IMR-90 (cell line): ENCODE measurements around the gene NAPEPLD. TPM values are rescaled to one million over a fixed set of nuclear protein-coding genes. Genes with fewer than 3 reads are reported as not detected.

Experiments
- ATAC-seq: fragments of 200-7000 bp; cut with Tn5 transposase; 2 replicates; pipeline ENCODE4 v1.9.1; 2020; ENCODE audit warnings: low read depth, mild to moderate bottlenecking, moderate library complexity
- BruUV-seq: library from RNA; stranded (reverse); fragments of 400-500 nt; replicated peaks from 2 replicates; lab custom pipeline; 2021; lab: Mats Ljungman, UMichigan
- CTCF ChIA-PET: fragments of 300-600 bp; formaldehyde crosslinking; extraction: SDS; loops from one replicate; lab custom pipeline; 2021; ENCODE audit warnings: antibody characterized with exemption; lab: Yijun Ruan, JAX
- POLR2A ChIA-PET: fragments of 300-600 bp; sonication (Branson Sonifier 250); formaldehyde crosslinking; loops from one replicate; lab custom pipeline; 2022; ENCODE audit warnings: antibody characterized with exemption; ENCODE audit not compliant: unreplicated experiment; lab: Charles Lee
- DNase-seq: peaks from one replicate; pipeline ENCODE4 v3.0.0; 2013
- H2AFZ ChIP-seq: replicated peaks from 2 replicates; pipeline ENCODE3; 2013; ENCODE audit warnings: low read length, mild to moderate bottlenecking; ENCODE audit not compliant: poor library complexity
- H2AK5ac ChIP-seq: 2 replicates; pipeline ENCODE4 v1.6.1; 2013; ENCODE audit warnings: low read depth, low read length, inconsistent platforms
- H2AK9ac ChIP-seq: replicated peaks from 2 replicates; pipeline ENCODE3; 2013; ENCODE audit warnings: mild to moderate bottlenecking, low read depth, low read length, moderate library complexity; ENCODE audit not compliant: poor library complexity
- H2BK120ac ChIP-seq: 2 replicates; pipeline ENCODE4 v1.6.1; 2013; ENCODE audit warnings: low read depth, low read length, inconsistent platforms
- H2BK15ac ChIP-seq: 3 replicates; pipeline ENCODE4 v1.6.1; 2013; ENCODE audit warnings: low read depth, low read length, inconsistent platforms
- H2BK20ac ChIP-seq: 2 replicates; pipeline ENCODE4 v1.6.1; 2013; ENCODE audit warnings: low read depth, mild to moderate bottlenecking, inconsistent platforms, low read length, moderate library complexity
- H2BK5ac ChIP-seq: 2 replicates; pipeline ENCODE4 v1.6.1; 2013; ENCODE audit warnings: mild to moderate bottlenecking, low read depth, low read length, inconsistent platforms; ENCODE audit not compliant: poor library complexity, severe bottlenecking
- H3K14ac ChIP-seq: replicated peaks from 2 replicates; pipeline ENCODE4 v1.6.1; 2013; ENCODE audit warnings: low read depth, low read length, inconsistent platforms
- H3K18ac ChIP-seq: 2 replicates; pipeline ENCODE4 v1.6.1; 2013; ENCODE audit warnings: low read depth, low read length, control low read depth
- H3K23ac ChIP-seq: 2 replicates; pipeline ENCODE4 v1.6.1; 2013; ENCODE audit warnings: low read depth, low read length, inconsistent platforms
- H3K27ac ChIP-seq: 2 replicates; pipeline ENCODE4 v1.5.1; 2013; ENCODE audit warnings: mild to moderate bottlenecking, control low read depth, low read length; ENCODE audit not compliant: insufficient read depth
- H3K27me3 ChIP-seq: 2 replicates; pipeline ENCODE4 v1.6.1; 2013; ENCODE audit warnings: low read length; ENCODE audit not compliant: control insufficient read depth, insufficient read depth
- H3K36me3 ChIP-seq: 2 replicates; pipeline ENCODE4 v1.6.1; 2013; ENCODE audit warnings: low read length, mixed read lengths; ENCODE audit not compliant: control insufficient read depth, insufficient read depth
- H3K4ac ChIP-seq: 2 replicates; pipeline ENCODE4 v1.6.1; 2013; ENCODE audit warnings: low read depth, low read length, inconsistent platforms
- H3K4me1 ChIP-seq: 2 replicates; pipeline ENCODE4 v1.6.1; 2013; ENCODE audit warnings: low read length, mixed read lengths; ENCODE audit not compliant: control insufficient read depth, insufficient read depth
- H3K4me2 ChIP-seq: 2 replicates; pipeline ENCODE4 v1.6.1; 2013; ENCODE audit warnings: low read depth, mild to moderate bottlenecking, control low read depth, low read length, moderate library complexity
- H3K4me3 ChIP-seq: 2 replicates; pipeline ENCODE4 v1.5.1; 2013; ENCODE audit warnings: low read depth, mild to moderate bottlenecking, control low read depth, low read length, moderate library complexity; ENCODE audit not compliant: insufficient read depth
- H3K56ac ChIP-seq: 2 replicates; pipeline ENCODE4 v1.6.1; 2013; ENCODE audit warnings: low read length, inconsistent platforms; ENCODE audit not compliant: insufficient read depth; ENCODE audit errors: extremely low read depth
- H3K79me1 ChIP-seq, 2 experiments: 2 replicates each; pipeline ENCODE4 v1.6.1; 2013; ENCODE audit warnings: low read length in 2 of 2, inconsistent platforms in 1 of 2, low read depth in 1 of 2
- H3K9ac ChIP-seq: 2 replicates; pipeline ENCODE4 v1.6.1; 2013; ENCODE audit warnings: low read depth, low read length, control low read depth
- H3K9me1 ChIP-seq: 2 replicates; pipeline ENCODE4 v1.6.1; 2013; ENCODE audit warnings: low read length, inconsistent platforms; ENCODE audit not compliant: insufficient read depth
- H3K9me3 ChIP-seq: 2 replicates; pipeline ENCODE4 v1.6.1; 2013; ENCODE audit warnings: low read length; ENCODE audit not compliant: control insufficient read depth, insufficient read depth
- H4K20me1 ChIP-seq: 2 replicates; pipeline ENCODE4 v1.6.1; 2013; ENCODE audit warnings: low read length, inconsistent platforms; ENCODE audit not compliant: insufficient read depth
- H4K5ac ChIP-seq: 2 replicates; pipeline ENCODE4 v1.6.1; 2013; ENCODE audit warnings: mild to moderate bottlenecking, low read depth, low read length, control low read depth
- H4K8ac ChIP-seq, 2 experiments: 2 replicates each; pipeline ENCODE4 v1.6.1; 2013; ENCODE audit warnings: low read depth in 2 of 2, low read length in 2 of 2, control low read depth in 1 of 2, inconsistent platforms in 1 of 2
- H4K91ac ChIP-seq: 2 replicates; pipeline ENCODE4 v1.6.1; 2013; ENCODE audit warnings: low read depth, low read length, inconsistent platforms; ENCODE audit not compliant: insufficient read depth
- BHLHE40 ChIP-seq: fragments of 150-350 bp; IDR thresholded peaks from 2 replicates; pipeline ENCODE4 v1.6.1; 2016; ENCODE audit warnings: mild to moderate bottlenecking, low read depth, low read length
- CEBPB ChIP-seq: IDR thresholded peaks from 2 replicates; pipeline ENCODE4 v1.6.1; 2012; ENCODE audit warnings: low read depth, low read length, improper control_type of control experiment
- CHD1 ChIP-seq: IDR thresholded peaks from 2 replicates; pipeline ENCODE4 v1.6.1; 2012; ENCODE audit warnings: low read depth, low read length, improper control_type of control experiment
- FOS ChIP-seq: fragments of 150-350 bp; IDR thresholded peaks from 2 replicates; pipeline ENCODE4 v1.6.1; 2016; ENCODE audit warnings: low read depth, low read length
- MAFK ChIP-seq: IDR thresholded peaks from 2 replicates; pipeline ENCODE4 v1.6.1; 2012; ENCODE audit warnings: low read depth, low read length, improper control_type of control experiment
- MXI1 ChIP-seq: IDR thresholded peaks from 2 replicates; pipeline ENCODE4 v1.6.1; 2012; ENCODE audit warnings: low read depth, mild to moderate bottlenecking, low read length, moderate library complexity, borderline replicate concordance
- NFE2L2 ChIP-seq: fragments of 150-350 bp; IDR thresholded peaks from 2 replicates; pipeline ENCODE4 v1.6.1; 2016; ENCODE audit warnings: low read depth, mild to moderate bottlenecking, low read length
- POLR2A ChIP-seq: IDR thresholded peaks from 2 replicates; pipeline ENCODE4 v1.6.1; 2012; ENCODE audit warnings: mild to moderate bottlenecking, low read depth, low read length
- RAD21 ChIP-seq: IDR thresholded peaks from 2 replicates; pipeline ENCODE4 v1.6.1; 2012; ENCODE audit warnings: low read length, improper control_type of control experiment
- RCOR1 ChIP-seq: IDR thresholded peaks from 2 replicates; pipeline ENCODE4 v1.6.1; 2012; ENCODE audit warnings: mild to moderate bottlenecking, low read length, improper control_type of control experiment; ENCODE audit not compliant: insufficient replicate concordance
- RFX5 ChIP-seq: IDR thresholded peaks from 2 replicates; pipeline ENCODE4 v1.8.0; 2012; ENCODE audit warnings: low read depth, mild to moderate bottlenecking, low read length, moderate library complexity
- SMC3 ChIP-seq: fragments of 150-350 bp; IDR thresholded peaks from 2 replicates; pipeline ENCODE4 v1.6.1; 2016; ENCODE audit warnings: low read depth, mild to moderate bottlenecking, antibody characterized with exemption, low read length, moderate library complexity
- WGBS, 2 experiments: methylation state at CpG; one replicate each; pipeline versions ENCODE4 v1.1.5 to v1.1.7; 2013; ENCODE audit warnings: missing lambda C conversion rate in 2 of 2; ENCODE audit not compliant: insufficient read length in 1 of 2; ENCODE audit errors: extremely low coverage in 2 of 2; 5-methylcytosine and 5-hydroxymethylcytosine counted together
- dilution Hi-C: fragments of 300-500 bp; cut with HindIII; formaldehyde crosslinking; loops from one replicate; pipeline ENCODE4 v1.14.3; 2018; ENCODE audit warnings: low sequenced_read_pairs; ENCODE audit not compliant: unreplicated experiment
- in situ Hi-C: fragments of 300-500 bp; cut with MboI; formaldehyde crosslinking; loops from 3 replicates; pipeline ENCODE4 v1.14.3; 2019; ENCODE audit warnings: low sequenced_read_pairs, inconsistent platforms, mixed read lengths
- intact Hi-C: fragments of 100-400 bp; cut with micrococcal nuclease; formaldehyde crosslinking; loops from 2 replicates; pipeline ENCODE4 v1.10.0; 2022
- polyA plus RNA-seq, 3 experiments: library from polyadenylated mRNA; depleted of rRNA; stranded (reverse); fragments of >200 nt; gene quantifications; 2 replicates each; pipeline ENCODE4 v1.2.3, GENCODE V29; 2012; ENCODE audit warnings: low replicate concordance in 1 of 3
- total RNA-seq: library from RNA; depleted of rRNA; stranded (reverse); fragments of >200 nt; gene quantifications from 2 replicates; pipeline ENCODE4 v1.2.3, GENCODE V29; 2012
- TF ChIP-seq, protein P1 (sequence below): fragments of 150-350 bp; IDR thresholded peaks from 2 replicates; pipeline ENCODE4 v1.6.1; 2016; ENCODE audit warnings: low read depth, mild to moderate bottlenecking, low read length, moderate library complexity, borderline replicate concordance
- TF ChIP-seq, protein P2 (sequence below): conservative IDR thresholded peaks from 2 replicates; pipeline ENCODE4 v1.5.1; 2012; ENCODE audit warnings: mild to moderate bottlenecking, low read depth, low read length, improper control_type of control experiment

Gene NAPEPLD
- total and polyA plus RNA-seq, 2 of the 4 experiments (the other 2 are of a cell fraction), result 2.2 to 3.4 TPM

GRCh38 chr7:103063895-103064294, 85.0 kb downstream of the NAPEPLD start:
- Histone ChIP-seq H4K8ac (no peak overlapping the region), H4K20me1 (no peaks in the 10 kb centered on the region), H2BK20ac (no peak overlapping the region), H3K4me2 (no peak overlapping the region), H3K36me3 (no peaks in the 10 kb centered on the region), H3K4me3 (no peak overlapping the region), H3K27me3 (no peaks in the 10 kb centered on the region), H2AFZ (no peak overlapping the region), H2AK5ac (peak overlapping the region; percentile 24; the same call in 1 of the 2 replicates), H3K4me1 (no peaks in the 10 kb centered on the region), H4K5ac (no peak overlapping the region), H4K91ac (no peak overlapping the region), H2BK15ac (0 out of 3 replicates have a peak overlapping the region, but pooled peaks have one; percentile 26), H3K9ac (no peak overlapping the region), H3K23ac (no peak overlapping the region), H3K14ac (no peak overlapping the region), H3K4ac (no peak overlapping the region), H3K79me1 (0 out of 4 replicates have a peak, but pooled peaks cover 0 to 3% of the 10 kb centered on the region in 2 experiments), H2BK120ac (no peak overlapping the region), H2BK5ac (no peak overlapping the region), H3K27ac (no peak overlapping the region), H3K18ac (no peak overlapping the region), H3K9me3 (no peaks in the 10 kb centered on the region), H3K9me1 (peaks cover 10% of the 10 kb centered on the region; the same call in 1 of the 2 replicates), H3K56ac (no peak overlapping the region), H2AK9ac (no peak overlapping the region)
- in situ Hi-C loops, result loop anchor here (10.0 kb wide), 1 partner anchor 319 kb away; the partner anchor contains the start of gene FAM185A
- intact Hi-C loops, result loop anchor here (2.0 kb wide), 1 partner anchor 303 kb away; no protein-coding TSS in a partner anchor
- dilution Hi-C loops, result no loop called here
- CTCF ChIA-PET, result no interaction called here
- DNase-seq (no peak), ATAC-seq (no peak)
- TF ChIP-seq RCOR1, result no peak
- TF ChIP-seq MXI1, result no peak
- TF ChIP-seq, protein P1, sequence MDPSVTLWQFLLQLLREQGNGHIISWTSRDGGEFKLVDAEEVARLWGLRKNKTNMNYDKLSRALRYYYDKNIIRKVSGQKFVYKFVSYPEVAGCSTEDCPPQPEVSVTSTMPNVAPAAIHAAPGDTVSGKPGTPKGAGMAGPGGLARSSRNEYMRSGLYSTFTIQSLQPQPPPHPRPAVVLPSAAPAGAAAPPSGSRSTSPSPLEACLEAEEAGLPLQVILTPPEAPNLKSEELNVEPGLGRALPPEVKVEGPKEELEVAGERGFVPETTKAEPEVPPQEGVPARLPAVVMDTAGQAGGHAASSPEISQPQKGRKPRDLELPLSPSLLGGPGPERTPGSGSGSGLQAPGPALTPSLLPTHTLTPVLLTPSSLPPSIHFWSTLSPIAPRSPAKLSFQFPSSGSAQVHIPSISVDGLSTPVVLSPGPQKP, result no peak
- no peak for TF ChIP-seq NFE2L2
- TF ChIP-seq RAD21, result no peak
- TF ChIP-seq, protein P2, sequence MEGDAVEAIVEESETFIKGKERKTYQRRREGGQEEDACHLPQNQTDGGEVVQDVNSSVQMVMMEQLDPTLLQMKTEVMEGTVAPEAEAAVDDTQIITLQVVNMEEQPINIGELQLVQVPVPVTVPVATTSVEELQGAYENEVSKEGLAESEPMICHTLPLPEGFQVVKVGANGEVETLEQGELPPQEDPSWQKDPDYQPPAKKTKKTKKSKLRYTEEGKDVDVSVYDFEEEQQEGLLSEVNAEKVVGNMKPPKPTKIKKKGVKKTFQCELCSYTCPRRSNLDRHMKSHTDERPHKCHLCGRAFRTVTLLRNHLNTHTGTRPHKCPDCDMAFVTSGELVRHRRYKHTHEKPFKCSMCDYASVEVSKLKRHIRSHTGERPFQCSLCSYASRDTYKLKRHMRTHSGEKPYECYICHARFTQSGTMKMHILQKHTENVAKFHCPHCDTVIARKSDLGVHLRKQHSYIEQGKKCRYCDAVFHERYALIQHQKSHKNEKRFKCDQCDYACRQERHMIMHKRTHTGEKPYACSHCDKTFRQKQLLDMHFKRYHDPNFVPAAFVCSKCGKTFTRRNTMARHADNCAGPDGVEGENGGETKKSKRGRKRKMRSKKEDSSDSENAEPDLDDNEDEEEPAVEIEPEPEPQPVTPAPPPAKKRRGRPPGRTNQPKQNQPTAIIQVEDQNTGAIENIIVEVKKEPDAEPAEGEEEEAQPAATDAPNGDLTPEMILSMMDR, result no peak
- TF ChIP-seq SMC3, result no peak
- no peak for TF ChIP-seq CHD1
- no peak for TF ChIP-seq FOS
- no peak for TF ChIP-seq POLR2A
- no peak for TF ChIP-seq RFX5
- no peak for TF ChIP-seq CEBPB
- TF ChIP-seq MAFK, result no peak
- TF ChIP-seq BHLHE40, result no peak
- no TSS peak for BruUV-seq
- POLR2A ChIA-PET, result no interaction called here
- no CpG with 5 or more reads among the region's 3 CpGs for WGBS, 2 experiments
